Right atrium auricular region (tissue), 2 donors: ENCODE results near the gene STUM. TPM values are rescaled to one million over a fixed set of nuclear protein-coding genes. Genes with fewer than 3 reads are reported as not detected.

Source experiments
- DNase-seq: peaks from one replicate; pipeline ENCODE4 v3.0.0-alpha.2; 2019; ENCODE audit warnings: low spot score
- H3K27ac ChIP-seq, 2 donors: fragments of 200-600 bp; sonication (generic); 1 replicate in 1 of 2; 2 replicates in 1 of 2; pipeline ENCODE4 v1.5.1; 2016 to 2019
- H3K27me3 ChIP-seq, 2 donors: fragments of 200-600 bp; sonication (generic); one replicate each; pipeline versions ENCODE4 v1.5.1 to v1.6.0; 2017 to 2019
- H3K36me3 ChIP-seq: fragments of 200-600 bp; sonication (generic); one replicate; pipeline ENCODE4 v1.5.1; 2016
- H3K4me1 ChIP-seq, 2 donors: fragments of 200-600 bp; sonication (generic); one replicate each; pipeline versions ENCODE4 v1.5.1 to v1.6.0; 2017 to 2019
- H3K4me3 ChIP-seq, 2 donors: fragments of 200-600 bp; sonication (generic); 1 replicate in 1 of 2; 2 replicates in 1 of 2; pipeline ENCODE4 v1.5.1; 2017 to 2019; ENCODE audit warnings: mild to moderate bottlenecking in 1 of 2, moderate library complexity in 1 of 2
- H3K9me3 ChIP-seq, 2 donors: fragments of 200-600 bp; sonication (generic); one replicate each; pipeline ENCODE4 v1.5.1; 2019
- total RNA-seq, 2 donors: library from RNA; depleted of rRNA; stranded (reverse); fragments of >200 nt; gene quantifications; one replicate each; pipeline ENCODE4 v1.1.0, GENCODE V29; 2016
- TF ChIP-seq, protein P1 (sequence below), 2 donors: fragments of 200-600 bp; sonication (generic); IDR thresholded peaks; one replicate each; pipeline ENCODE4 v1.5.1; 2019; ENCODE audit warnings: antibody characterized with exemption in 2 of 2

Gene STUM
- total RNA-seq, 2 donors from 2014 or later, result 0.43 to 0.70 TPM

DNA sequence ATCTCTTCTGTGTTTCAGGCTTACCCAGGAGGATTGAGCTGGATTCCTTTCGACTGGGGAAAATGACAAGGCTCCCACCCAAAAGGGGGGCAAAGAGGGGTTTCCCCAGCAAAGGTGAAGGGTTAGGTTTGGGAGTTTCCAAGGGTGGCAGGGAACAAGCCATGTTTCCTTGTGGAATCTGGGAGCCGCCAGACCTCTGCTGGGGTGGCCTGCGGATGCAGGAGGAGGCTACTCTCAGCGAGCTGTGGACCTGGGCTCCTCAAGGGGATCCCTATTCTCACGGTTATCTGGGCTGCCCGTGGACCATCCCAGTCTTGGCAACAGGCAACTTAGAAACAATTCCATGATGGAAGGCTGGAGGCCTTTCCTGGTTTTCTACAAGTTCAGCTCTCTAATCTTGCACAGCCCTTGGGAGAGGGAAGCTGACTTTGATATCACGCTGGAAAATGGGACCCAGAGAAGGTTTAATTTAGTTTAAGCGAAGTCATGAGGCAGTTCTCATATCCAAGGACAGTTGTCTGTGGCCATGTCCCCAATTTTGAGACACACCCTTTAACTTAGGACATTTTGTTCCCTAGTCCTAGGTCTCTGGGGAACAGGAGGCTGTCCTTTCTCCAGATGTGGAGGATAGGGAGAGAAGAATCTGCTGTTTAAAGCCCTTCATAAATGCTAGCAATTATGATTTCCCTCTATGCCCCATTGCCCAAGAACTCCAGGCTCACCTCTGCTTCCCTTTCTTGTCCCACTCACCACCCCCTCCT lies 24.7 kb upstream of the STUM start:
- DNase-seq, result no peak
- Histone ChIP-seq H3K4me1 (peaks cover 0 to 16% of the 10 kb centered on the region in 2 donors), H3K4me3 (no peak overlapping the region), H3K9me3 (no peaks in the 10 kb centered on the region), H3K27ac (peak overlapping the region; percentile 27 to 40), H3K27me3 (no peaks in the 10 kb centered on the region), H3K36me3 (no peaks in the 10 kb centered on the region)
- TF ChIP-seq, protein P1, sequence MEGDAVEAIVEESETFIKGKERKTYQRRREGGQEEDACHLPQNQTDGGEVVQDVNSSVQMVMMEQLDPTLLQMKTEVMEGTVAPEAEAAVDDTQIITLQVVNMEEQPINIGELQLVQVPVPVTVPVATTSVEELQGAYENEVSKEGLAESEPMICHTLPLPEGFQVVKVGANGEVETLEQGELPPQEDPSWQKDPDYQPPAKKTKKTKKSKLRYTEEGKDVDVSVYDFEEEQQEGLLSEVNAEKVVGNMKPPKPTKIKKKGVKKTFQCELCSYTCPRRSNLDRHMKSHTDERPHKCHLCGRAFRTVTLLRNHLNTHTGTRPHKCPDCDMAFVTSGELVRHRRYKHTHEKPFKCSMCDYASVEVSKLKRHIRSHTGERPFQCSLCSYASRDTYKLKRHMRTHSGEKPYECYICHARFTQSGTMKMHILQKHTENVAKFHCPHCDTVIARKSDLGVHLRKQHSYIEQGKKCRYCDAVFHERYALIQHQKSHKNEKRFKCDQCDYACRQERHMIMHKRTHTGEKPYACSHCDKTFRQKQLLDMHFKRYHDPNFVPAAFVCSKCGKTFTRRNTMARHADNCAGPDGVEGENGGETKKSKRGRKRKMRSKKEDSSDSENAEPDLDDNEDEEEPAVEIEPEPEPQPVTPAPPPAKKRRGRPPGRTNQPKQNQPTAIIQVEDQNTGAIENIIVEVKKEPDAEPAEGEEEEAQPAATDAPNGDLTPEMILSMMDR (IDR thresholded peaks at IDR 0.05), result no peak

DNA sequence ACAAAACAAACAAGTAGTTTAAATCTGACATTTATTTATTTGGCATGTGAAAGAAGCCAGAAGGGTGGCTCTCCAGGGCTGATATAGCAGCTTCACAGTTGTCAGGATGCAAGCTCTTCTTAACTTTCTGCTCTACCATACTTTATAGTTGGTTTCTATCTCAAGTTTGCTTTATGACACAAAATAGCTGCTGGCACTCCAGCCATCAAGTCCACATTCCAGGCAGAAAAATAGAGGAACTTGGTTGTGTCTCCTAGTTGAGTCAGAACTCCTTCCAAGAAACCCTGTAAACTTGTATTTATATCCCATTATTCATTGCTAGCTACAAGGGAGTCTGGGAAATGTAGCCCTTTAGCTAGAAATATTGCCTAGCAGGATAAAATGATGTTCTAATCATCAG lies 24.0 kb upstream of the STUM start:
- Histone ChIP-seq H3K36me3 (no peaks in the 10 kb centered on the region), H3K9me3 (no peaks in the 10 kb centered on the region), H3K4me1 (peaks cover 0 to 16% of the 10 kb centered on the region in 2 donors), H3K4me3 (no peak overlapping the region), H3K27ac (no peak overlapping the region), H3K27me3 (no peaks in the 10 kb centered on the region)
- TF ChIP-seq, protein P1 (IDR thresholded peaks at IDR 0.05), result no peak
- DNase-seq, result no peak

- DNase-seq, result no peak
- TF ChIP-seq, protein P1 (IDR thresholded peaks at IDR 0.05), result no peak
- no peaks in the 10 kb centered on the region for H3K36me3 ChIP-seq
- no peaks in the 10 kb centered on the region for H3K27me3 ChIP-seq
- H3K4me1 ChIP-seq, result peaks cover 0 to 8% of the 10 kb centered on the region in 2 donors
- H3K4me3 ChIP-seq, result no peak overlapping the region
- H3K27ac ChIP-seq, result no peak overlapping the region
- no peaks in the 10 kb centered on the region for H3K9me3 ChIP-seq
Observed at GRCh38 chr1:226525750-226526149, 22.8 kb upstream of the STUM start.

DNA sequence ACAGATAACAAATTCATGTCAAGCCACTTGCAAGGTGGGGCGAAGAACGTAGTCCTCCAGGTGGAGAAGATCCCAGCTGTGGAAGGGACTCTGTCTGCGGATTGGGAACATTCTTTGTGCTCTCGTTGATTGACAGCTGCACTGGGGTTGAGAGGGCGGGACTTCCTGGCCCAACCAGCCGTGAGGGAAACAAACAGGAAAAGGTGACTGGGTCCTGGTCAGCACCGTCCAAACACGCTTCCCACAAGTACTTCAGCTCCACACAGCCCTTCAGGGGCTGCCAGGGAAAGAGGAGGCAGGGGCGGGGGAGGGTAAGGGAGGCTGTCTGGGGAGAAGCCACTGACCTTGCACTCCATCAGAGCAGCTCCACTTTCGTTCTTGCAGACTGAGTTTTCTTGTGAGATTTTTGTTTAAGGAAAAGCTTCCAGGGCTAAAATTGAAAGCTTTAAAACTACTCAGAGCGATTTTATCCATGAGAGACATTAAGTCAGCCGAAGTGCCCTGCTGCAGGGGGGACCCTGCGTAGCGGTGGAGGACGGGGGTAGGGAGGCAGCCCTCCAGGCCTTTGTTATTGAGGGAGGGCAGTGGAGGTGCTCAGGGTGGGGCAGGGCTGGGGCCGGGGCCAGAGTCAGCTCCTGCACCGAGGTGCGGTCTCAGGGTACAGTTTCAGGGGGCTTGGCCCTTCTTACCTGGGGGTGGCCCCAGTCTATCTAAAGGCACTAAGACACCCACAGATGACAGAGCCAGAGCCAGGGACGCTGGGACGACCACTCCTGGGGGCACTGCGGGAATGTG lies 21.6 kb upstream of the STUM start:
- peaks cover 0 to 8% of the 10 kb centered on the region in 2 donors for H3K4me1 ChIP-seq
- no peaks in the 10 kb centered on the region for H3K9me3 ChIP-seq
- no peaks in the 10 kb centered on the region for H3K27me3 ChIP-seq
- no peaks in the 10 kb centered on the region for H3K36me3 ChIP-seq
- TF ChIP-seq, protein P1 (IDR thresholded peaks at IDR 0.05), result no peak
- no peak overlapping the region for H3K27ac ChIP-seq
- no peak overlapping the region for H3K4me3 ChIP-seq
- DNase-seq, result no peak

DNA sequence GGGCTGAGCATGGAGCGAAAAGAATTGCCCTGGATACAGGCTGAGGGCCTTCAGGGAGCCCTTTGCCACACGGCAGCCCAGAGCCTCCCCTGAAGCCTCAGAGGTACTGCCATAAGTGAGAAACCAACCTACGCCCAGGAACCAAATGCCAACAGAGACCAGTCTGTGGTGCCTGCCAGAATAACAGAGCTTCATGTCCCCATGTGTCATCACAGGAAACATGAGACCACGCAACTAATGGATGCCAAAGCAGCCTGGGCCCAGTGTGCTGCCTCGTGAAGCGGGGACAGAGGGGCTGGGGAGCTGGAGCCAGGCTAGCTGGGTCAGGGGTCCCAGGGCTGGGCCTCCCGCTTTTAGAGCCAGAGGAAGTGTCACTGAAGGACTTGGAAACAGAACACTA lies 18.7 kb upstream of the STUM start:
- no peak for DNase-seq
- Histone ChIP-seq H3K27ac (no peak overlapping the region), H3K27me3 (no peaks in the 10 kb centered on the region), H3K9me3 (no peaks in the 10 kb centered on the region), H3K36me3 (no peaks in the 10 kb centered on the region), H3K4me3 (no peak overlapping the region), H3K4me1 (peaks cover 0 to 8% of the 10 kb centered on the region in 2 donors)
- TF ChIP-seq, protein P1 (IDR thresholded peaks at IDR 0.05), result no peak
